Erythroblast (primary cell): Measurements from ENCODE around the gene FAM107B.

Experiments used
- GATA1 ChIP-seq: IDR thresholded peaks from 2 replicates; pipeline ENCODE4 v1.6.1; 2011; ENCODE audit warnings: low read depth, mild to moderate bottlenecking, control low read depth, low read length, moderate library complexity
- POLR2A ChIP-seq: IDR thresholded peaks from 2 replicates; pipeline ENCODE4 v1.6.1; 2011; ENCODE audit warnings: mild to moderate bottlenecking, low read length

DNA sequence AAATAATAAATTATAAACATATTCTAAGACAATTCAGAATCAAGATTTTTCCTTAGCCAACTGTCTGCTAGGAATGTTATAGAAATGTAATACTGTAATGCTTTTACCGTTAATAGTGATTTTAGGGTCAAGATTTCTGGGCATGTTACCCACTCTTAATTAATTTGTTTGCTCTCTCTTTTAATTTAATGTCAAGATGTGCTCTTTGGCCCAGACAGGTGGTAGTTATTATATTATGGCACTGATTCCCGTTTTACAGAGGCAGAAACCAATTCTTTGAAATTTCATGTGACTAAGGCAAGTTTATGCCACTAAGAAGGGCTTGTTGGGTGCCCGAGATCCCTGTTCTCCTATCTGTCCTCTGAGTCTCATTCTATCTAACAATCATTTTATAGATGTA is 959 bp upstream of the FAM107B start:
- TF ChIP-seq POLR2A (no peak), GATA1 (no peak)
